ENCODE measurements around the gene NHS.

- TF ChIP-seq CTCF (IDR thresholded peaks at IDR 0.05) (no peak), EP300 (IDR thresholded peaks at IDR 0.05) (no peak)
These were observed 188.1 kb downstream of the NHS start for GRCh38 chrX:17563076-17563475.

All from esophagus muscularis mucosa (tissue), 3 donors.